OCI-LY1 (cell line): ENCODE results near the gene DDX10.

Experiments
- H2AFZ ChIP-seq: fragments of 200-600 bp; sonication (generic), shearing (Covaris generic); 2 replicates; pipeline ENCODE4 v1.6.0; 2014; ENCODE audit warnings: antibody characterized with exemption, mild to moderate bottlenecking, low read length
- H3F3A ChIP-seq: fragments of 200-600 bp; sonication (generic), shearing (Covaris generic); 2 replicates; pipeline ENCODE4 v1.6.0; 2014; ENCODE audit warnings: mild to moderate bottlenecking, antibody characterized with exemption, low read length, moderate library complexity; ENCODE audit not compliant: insufficient read depth
- H3K27ac ChIP-seq: fragments of 200-600 bp; sonication (generic); 2 replicates; pipeline ENCODE4 v1.5.1; 2014; ENCODE audit warnings: low read length, mixed run types, mild to moderate bottlenecking, low read depth; ENCODE audit not compliant: poor library complexity, severe bottlenecking
- H3K27me3 ChIP-seq: fragments of 200-600 bp; sonication (generic); 2 replicates; pipeline ENCODE4 v1.6.0; 2014; ENCODE audit warnings: antibody characterized with exemption, mild to moderate bottlenecking, low read length, moderate library complexity; ENCODE audit not compliant: insufficient read depth
- H3K36me3 ChIP-seq: fragments of 200-600 bp; sonication (generic); 2 replicates; pipeline ENCODE4 v1.6.1; 2014; ENCODE audit warnings: mild to moderate bottlenecking, antibody characterized with exemption, low read length, moderate library complexity, mixed read lengths; ENCODE audit not compliant: insufficient read depth
- H3K4me1 ChIP-seq: fragments of 200-600 bp; sonication (generic); 2 replicates; pipeline ENCODE4 v1.5.1; 2014; ENCODE audit warnings: mild to moderate bottlenecking, low read length, moderate library complexity; ENCODE audit not compliant: insufficient read depth, severe bottlenecking
- H3K4me2 ChIP-seq: fragments of 200-600 bp; sonication (generic), shearing (Covaris generic); 2 replicates; pipeline ENCODE4 v1.6.1; 2014; ENCODE audit warnings: low read length
- H3K4me3 ChIP-seq: fragments of 200-600 bp; sonication (generic); 2 replicates; pipeline ENCODE4 v1.5.1; 2014; ENCODE audit warnings: low read length, low read depth, mild to moderate bottlenecking, mixed read lengths; ENCODE audit not compliant: poor library complexity, severe bottlenecking
- H3K79me2 ChIP-seq: fragments of 200-600 bp; shearing (Covaris generic); 2 replicates; pipeline ENCODE4 v1.6.1; 2016; ENCODE audit warnings: mixed run types, low read length, mixed read lengths; ENCODE audit not compliant: insufficient read depth
- H3K9ac ChIP-seq: fragments of 200-600 bp; sonication (generic), shearing (Covaris generic); 2 replicates; pipeline ENCODE4 v1.6.1; 2014; ENCODE audit warnings: mild to moderate bottlenecking, low read length, mixed read lengths
- H3K9me2 ChIP-seq: fragments of 200-600 bp; sonication (generic), shearing (Covaris generic); 2 replicates; pipeline ENCODE4 v1.6.1; 2014; ENCODE audit warnings: low read depth, mild to moderate bottlenecking, low read length, mixed read lengths
- H3K9me3 ChIP-seq: fragments of 200-600 bp; shearing (Covaris generic); 2 replicates; pipeline ENCODE4 v1.6.1; 2014; ENCODE audit warnings: low read length, mixed read lengths
- H4K20me1 ChIP-seq: fragments of 200-600 bp; sonication (generic), shearing (Covaris generic); 2 replicates; pipeline ENCODE4 v1.6.0; 2016; ENCODE audit warnings: mild to moderate bottlenecking, low read length; ENCODE audit not compliant: insufficient read depth
- CTCF ChIP-seq: fragments of 200-600 bp; sonication (generic), shearing (Covaris generic); IDR thresholded peaks from 2 replicates; pipeline ENCODE4 v1.5.1; 2017; ENCODE audit warnings: mild to moderate bottlenecking, antibody characterized with exemption, low read length, moderate library complexity, mixed read lengths
- EZH2 ChIP-seq: fragments of 200-600 bp; sonication (generic), shearing (Covaris generic); IDR thresholded peaks from 2 replicates; pipeline ENCODE4 v1.8.0; 2017; ENCODE audit warnings: borderline replicate concordance, mixed run types, mild to moderate bottlenecking, antibody characterized with exemption, low read length, moderate library complexity, mixed read lengths

The DDX10 gene

GRCh38 chr11:108913204-108913603 lies 248.3 kb downstream of the DDX10 start:
- H3F3A ChIP-seq, result no peaks in the 10 kb centered on the region
- H3K9me2 ChIP-seq, result no peaks in the 10 kb centered on the region
- H3K9ac ChIP-seq, result no peak overlapping the region
- H4K20me1 ChIP-seq, result no peaks in the 10 kb centered on the region
- TF ChIP-seq EZH2 (no peak), CTCF (no peak)
- no peaks in the 10 kb centered on the region for H3K9me3 ChIP-seq
- H3K4me2 ChIP-seq, result no peak overlapping the region
- H3K4me1 ChIP-seq, result no peaks in the 10 kb centered on the region
- no peaks in the 10 kb centered on the region for H3K27me3 ChIP-seq
- H3K27ac ChIP-seq, result no peak overlapping the region
- no peaks in the 10 kb centered on the region for H3K36me3 ChIP-seq
- H3K4me3 ChIP-seq, result no peak overlapping the region
- no peak overlapping the region for H2AFZ ChIP-seq
- no peaks in the 10 kb centered on the region for H3K79me2 ChIP-seq

- Histone ChIP-seq H3K27me3 (no peaks in the 10 kb centered on the region), H3F3A (no peaks in the 10 kb centered on the region), H3K9me3 (no peaks in the 10 kb centered on the region), H3K9me2 (no peaks in the 10 kb centered on the region), H3K9ac (no peak overlapping the region), H3K36me3 (no peaks in the 10 kb centered on the region), H2AFZ (no peak overlapping the region), H3K27ac (no peak overlapping the region), H3K4me3 (no peak overlapping the region), H3K4me1 (no peaks in the 10 kb centered on the region), H3K79me2 (no peaks in the 10 kb centered on the region), H4K20me1 (no peaks in the 10 kb centered on the region), H3K4me2 (no peak overlapping the region)
- TF ChIP-seq EZH2 (no peak), CTCF (no peak)
These were observed 249.3 kb downstream of the DDX10 start for GRCh38 chr11:108914211-108914610.

GRCh38 chr11:108914981-108915380 lies 250.1 kb downstream of the DDX10 start:
- Histone ChIP-seq H3K9me3 (no peaks in the 10 kb centered on the region), H3K9ac (no peak overlapping the region), H3F3A (no peaks in the 10 kb centered on the region), H4K20me1 (no peaks in the 10 kb centered on the region), H3K79me2 (no peaks in the 10 kb centered on the region), H3K4me2 (no peak overlapping the region), H3K27me3 (no peaks in the 10 kb centered on the region), H3K4me1 (no peaks in the 10 kb centered on the region), H2AFZ (no peak overlapping the region), H3K36me3 (0 out of 2 replicates have a peak, but pooled peaks cover 7% of the 10 kb centered on the region), H3K4me3 (no peak overlapping the region), H3K9me2 (no peaks in the 10 kb centered on the region), H3K27ac (no peak overlapping the region)
- TF ChIP-seq CTCF (no peak), EZH2 (no peak)
